Measurements from ENCODE around the gene USP31. TPM values are rescaled to one million over a fixed set of nuclear protein-coding genes. Genes with fewer than 3 reads are reported as not detected.

Gene USP31
- total RNA-seq, 1 experiment from 2014 or later, result 16.1 TPM

- H3K4ac ChIP-seq (ENCODE audit: low read depth, low read length), result no peak overlapping the region
- no peak overlapping the region for H4K5ac ChIP-seq (ENCODE audit: insufficient read length, low read depth, low read length)
- H3K23ac ChIP-seq (ENCODE audit: insufficient read length, low read depth, low read length), result no peak overlapping the region
- no peak overlapping the region for H2BK120ac ChIP-seq (ENCODE audit: low read depth, low read length, poor library complexity, severe bottlenecking)
- no peaks in the 10 kb centered on the region; a peak in 1 of 5 replicates for H3K9me3 Mint-ChIP-seq
- no peak overlapping the region for H2AFZ ChIP-seq (ENCODE audit: low read length)
- no peak overlapping the region for H2BK15ac ChIP-seq (ENCODE audit: low read depth, low read length)
- no peak overlapping the region for H2BK5ac ChIP-seq (ENCODE audit: insufficient read length, low read length)
- WGBS (ENCODE audit: extremely low coverage, insufficient read length, low lambda C conversion rate), result no CpG with 5 or more reads among the region's 2 CpGs
- no peak for DNase-seq
- H4K8ac ChIP-seq (replicated peaks; ENCODE audit: insufficient read length, low read depth, low read length), result no peak overlapping the region
- H3K27ac ChIP-seq (ENCODE audit: insufficient read length, low read depth, low read length), result no peak overlapping the region
- no peaks in the 10 kb centered on the region for H3K79me1 ChIP-seq (ENCODE audit: insufficient read depth, low read depth, low read length, poor library complexity, severe bottlenecking)
- no peaks in the 10 kb centered on the region for H3K9me3 ChIP-seq (ENCODE audit: control insufficient read depth, low read depth, low read length)
- no peaks in the 10 kb centered on the region for H3K36me3 Mint-ChIP-seq (ENCODE audit: insufficient read depth in 1 of 3, low read depth in 3 of 3)
- no peak overlapping the region for H3K27ac Mint-ChIP-seq
- no peak overlapping the region for H4K91ac ChIP-seq (ENCODE audit: insufficient read length, low read depth, low read length)
- no peak overlapping the region for H2BK12ac ChIP-seq (ENCODE audit: insufficient read length, low read depth, low read length)
- H3K4me1 ChIP-seq (ENCODE audit: insufficient read depth, low read length), result no peaks in the 10 kb centered on the region
- no peaks in the 10 kb centered on the region for H3K79me2 ChIP-seq (ENCODE audit: insufficient read depth, low read length)
- H3K4me2 ChIP-seq (ENCODE audit: insufficient read depth, insufficient read length, low read length), result no peak overlapping the region
- no peak overlapping the region for H2BK20ac ChIP-seq (ENCODE audit: low read depth, low read length, poor library complexity, severe bottlenecking)
- no peak overlapping the region for H3K18ac ChIP-seq (ENCODE audit: insufficient read length, low read depth, low read length)
- no peak overlapping the region for H3K9ac ChIP-seq (ENCODE audit: extremely low read depth, insufficient read length, low read length)
- H3K56ac ChIP-seq (ENCODE audit: insufficient read length, low read depth, low read length), result no peak overlapping the region
- H3K4me3 Mint-ChIP-seq, result no peak overlapping the region
- H2AK5ac ChIP-seq (ENCODE audit: insufficient read length, low read length), result no peak overlapping the region
- H3K4me1 Mint-ChIP-seq, result peaks cover 7 to 11% of the 10 kb centered on the region in 2 experiments
- peaks cover 6% of the 10 kb centered on the region; the same call in 1 of the 2 replicates for H3K27me3 Mint-ChIP-seq (ENCODE audit: low read depth)
- no peaks in the 10 kb centered on the region for H4K20me1 ChIP-seq (ENCODE audit: control insufficient read depth, insufficient read depth, insufficient read length)
- no peak overlapping the region for H3K14ac ChIP-seq (ENCODE audit: insufficient read depth, low read length)
- TF ChIP-seq CTCF (conservative IDR thresholded peaks at IDR 0.05), result no peak
- no peak overlapping the region for H3T11ph ChIP-seq (ENCODE audit: low read length)
- no peaks in the 10 kb centered on the region for H3K23me2 ChIP-seq (ENCODE audit: insufficient read length, low read depth, low read length, poor library complexity, severe bottlenecking)
- H3K27me3 ChIP-seq (ENCODE audit: insufficient read depth, low read length), result no peaks in the 10 kb centered on the region
Measured at GRCh38 chr16:23174622-23175021, 25.4 kb upstream of the USP31 start.

Data from H9 (cell line).